ENCODE data around the gene PCSK2.

DNA sequence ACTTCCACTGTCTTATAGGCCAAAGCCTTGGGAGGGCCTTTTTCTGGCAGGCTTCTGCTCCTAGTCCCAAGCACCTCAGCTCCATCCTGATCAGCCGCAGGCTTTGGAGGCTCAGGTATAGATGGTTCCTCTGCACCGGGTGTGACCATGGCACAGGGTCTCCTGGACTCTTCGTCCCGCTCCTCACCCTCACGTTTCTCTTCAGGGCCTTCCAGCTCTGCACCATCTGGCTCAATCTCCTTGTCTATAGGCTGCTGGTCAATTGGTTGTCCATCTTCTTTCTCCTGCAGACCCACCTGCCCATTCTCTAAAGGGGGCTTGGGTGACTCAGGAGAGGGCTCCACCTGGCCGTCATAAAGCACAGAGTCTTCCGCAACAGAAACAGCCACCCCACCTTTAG, 267.4 kb downstream of the PCSK2 start:
- TF ChIP-seq, protein P1, sequence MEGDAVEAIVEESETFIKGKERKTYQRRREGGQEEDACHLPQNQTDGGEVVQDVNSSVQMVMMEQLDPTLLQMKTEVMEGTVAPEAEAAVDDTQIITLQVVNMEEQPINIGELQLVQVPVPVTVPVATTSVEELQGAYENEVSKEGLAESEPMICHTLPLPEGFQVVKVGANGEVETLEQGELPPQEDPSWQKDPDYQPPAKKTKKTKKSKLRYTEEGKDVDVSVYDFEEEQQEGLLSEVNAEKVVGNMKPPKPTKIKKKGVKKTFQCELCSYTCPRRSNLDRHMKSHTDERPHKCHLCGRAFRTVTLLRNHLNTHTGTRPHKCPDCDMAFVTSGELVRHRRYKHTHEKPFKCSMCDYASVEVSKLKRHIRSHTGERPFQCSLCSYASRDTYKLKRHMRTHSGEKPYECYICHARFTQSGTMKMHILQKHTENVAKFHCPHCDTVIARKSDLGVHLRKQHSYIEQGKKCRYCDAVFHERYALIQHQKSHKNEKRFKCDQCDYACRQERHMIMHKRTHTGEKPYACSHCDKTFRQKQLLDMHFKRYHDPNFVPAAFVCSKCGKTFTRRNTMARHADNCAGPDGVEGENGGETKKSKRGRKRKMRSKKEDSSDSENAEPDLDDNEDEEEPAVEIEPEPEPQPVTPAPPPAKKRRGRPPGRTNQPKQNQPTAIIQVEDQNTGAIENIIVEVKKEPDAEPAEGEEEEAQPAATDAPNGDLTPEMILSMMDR (IDR thresholded peaks at IDR 0.05 in 4 of 5, conservative IDR thresholded peaks at IDR 0.05 in 1 of 5), result no peak
- no peak for TF ChIP-seq POLR2A (IDR thresholded peaks at IDR 0.05)
